NCI-H2081 (cell line): ENCODE data around the gene KANSL1.
"Not testable (repeated sequence)": the region's sequence is repeated elsewhere in the genome, so short reads cannot be mapped to it uniquely, and the experiment has no call there.

Experiments used
- DNase-seq, 2 experiments: peaks; one replicate each; lab custom pipeline; 2025; lab: John Stamatoyannopoulos, UW

KANSL1 gene

GRCh38 chr17:46138473-46138872, 54.8 kb downstream of the KANSL1 start:
- no peak for DNase-seq

- DNase-seq = no peak
Observed at GRCh38 chr17:46136820-46137219, 56.4 kb downstream of the KANSL1 start.

GRCh38 chr17:46135879-46136563, 57.2 kb downstream of the KANSL1 start:
- no peak for DNase-seq

- no peak for DNase-seq
Observed at GRCh38 chr17:46135126-46135812, 58.0 kb downstream of the KANSL1 start.

- DNase-seq = peak in 1 of 2 experiments; percentile 20
Observed at GRCh38 chr17:46129302-46129701, 63.9 kb downstream of the KANSL1 start.

- no peak for DNase-seq
Observed at GRCh38 chr17:46128453-46128852, 64.8 kb downstream of the KANSL1 start.

GRCh38 chr17:46127524-46127923, 65.7 kb downstream of the KANSL1 start:
- DNase-seq = no peak

- DNase-seq = no peak
Observed at GRCh38 chr17:46126840-46127239, 66.4 kb downstream of the KANSL1 start.

GRCh38 chr17:46125831-46126230, 67.4 kb downstream of the KANSL1 start:
- no peak for DNase-seq

- no peak for DNase-seq
Observed at GRCh38 chr17:46124695-46125592, 68.3 kb downstream of the KANSL1 start.

GRCh38 chr17:46123607-46124006, 69.6 kb downstream of the KANSL1 start:
- no peak for DNase-seq

GRCh38 chr17:46122486-46122871, 70.8 kb downstream of the KANSL1 start:
- DNase-seq = no peak

- no peak for DNase-seq
Observed at GRCh38 chr17:46121841-46122485, 71.3 kb downstream of the KANSL1 start.

- no peak for DNase-seq
Observed at GRCh38 chr17:46121165-46121764, 72.0 kb downstream of the KANSL1 start.

GRCh38 chr17:46120537-46120936, 72.7 kb downstream of the KANSL1 start:
- DNase-seq = no peak

- no peak for DNase-seq
Observed at GRCh38 chr17:46120078-46120477, 73.2 kb downstream of the KANSL1 start.

- DNase-seq = no peak
Observed at GRCh38 chr17:46118964-46119363, 74.3 kb downstream of the KANSL1 start.

GRCh38 chr17:46117850-46118696, 75.2 kb downstream of the KANSL1 start:
- DNase-seq = no peak

- no peak for DNase-seq
Observed at GRCh38 chr17:46117117-46117516, 76.1 kb downstream of the KANSL1 start.

- DNase-seq = no peak
Observed at GRCh38 chr17:46115699-46116098, 77.5 kb downstream of the KANSL1 start.

- not testable (repeated sequence) for DNase-seq
Observed at GRCh38 chr17:46111236-46111635, 82.0 kb downstream of the KANSL1 start.
